H9 (cell line): ENCODE measurements around the gene MARCKS. TPM values are rescaled to one million over a fixed set of nuclear protein-coding genes. Genes with fewer than 3 reads are reported as not detected.

Source experiments
- DNase-seq: peaks from one replicate; pipeline ENCODE4 v3.0.0-alpha.2; 2017
- H2AFZ ChIP-seq: one replicate; pipeline ENCODE4 v1.6.1; 2013; ENCODE audit warnings: mild to moderate bottlenecking, low read length, control low read depth, moderate library complexity
- H2AK5ac ChIP-seq: 2 replicates; pipeline ENCODE4 v1.6.1; 2013; ENCODE audit warnings: low read length, control low read depth, mixed read lengths; ENCODE audit not compliant: insufficient read length
- H2BK120ac ChIP-seq: one replicate; pipeline ENCODE4 v1.6.1; 2013; ENCODE audit warnings: low read depth, mild to moderate bottlenecking, low read length, control low read depth, inconsistent platforms; ENCODE audit not compliant: poor library complexity, severe bottlenecking
- H2BK12ac ChIP-seq: 2 replicates; pipeline ENCODE4 v1.6.1; 2013; ENCODE audit warnings: low read length, control low read depth, mixed read lengths, low read depth; ENCODE audit not compliant: insufficient read length
- H2BK15ac ChIP-seq: 2 replicates; pipeline ENCODE4 v1.6.1; 2013; ENCODE audit warnings: low read depth, low read length, control low read depth
- H2BK20ac ChIP-seq: one replicate; pipeline ENCODE4 v1.6.1; 2013; ENCODE audit warnings: low read depth, mild to moderate bottlenecking, low read length, control low read depth, inconsistent platforms; ENCODE audit not compliant: poor library complexity, severe bottlenecking
- H2BK5ac ChIP-seq: 2 replicates; pipeline ENCODE4 v1.6.1; 2013; ENCODE audit warnings: low read length, control low read depth, mixed read lengths; ENCODE audit not compliant: insufficient read length
- H3K14ac ChIP-seq: 2 replicates; pipeline ENCODE4 v1.6.1; 2013; ENCODE audit warnings: low read length, control low read depth; ENCODE audit not compliant: insufficient read depth
- H3K18ac ChIP-seq: 2 replicates; pipeline ENCODE4 v1.6.1; 2013; ENCODE audit warnings: low read depth, mild to moderate bottlenecking, mixed read lengths, low read length, control low read depth; ENCODE audit not compliant: insufficient read length
- H3K23ac ChIP-seq: 2 replicates; pipeline ENCODE4 v1.6.1; 2013; ENCODE audit warnings: low read length, control low read depth, mixed read lengths, low read depth; ENCODE audit not compliant: insufficient read length
- H3K23me2 ChIP-seq: 2 replicates; pipeline ENCODE4 v1.6.1; 2013; ENCODE audit warnings: low read depth, mild to moderate bottlenecking, mixed read lengths, low read length, control low read depth; ENCODE audit not compliant: insufficient read length, poor library complexity, severe bottlenecking
- H3K27ac ChIP-seq: 2 replicates; pipeline ENCODE4 v1.5.1; 2013; ENCODE audit warnings: low read length, control low read depth, mixed read lengths, low read depth; ENCODE audit not compliant: insufficient read length
- H3K27me3 ChIP-seq: 2 replicates; pipeline ENCODE4 v1.6.1; 2013; ENCODE audit warnings: low read length, control low read depth, inconsistent platforms; ENCODE audit not compliant: insufficient read depth
- H3K4ac ChIP-seq: 2 replicates; pipeline ENCODE4 v1.6.1; 2013; ENCODE audit warnings: low read depth, mild to moderate bottlenecking, control low read depth, inconsistent platforms, low read length, moderate library complexity
- H3K4me1 ChIP-seq: 2 replicates; pipeline ENCODE4 v1.6.1; 2013; ENCODE audit warnings: low read length, control low read depth, inconsistent platforms; ENCODE audit not compliant: insufficient read depth
- H3K4me2 ChIP-seq: 2 replicates; pipeline ENCODE4 v1.6.1; 2013; ENCODE audit warnings: low read length, control low read depth, mixed read lengths; ENCODE audit not compliant: insufficient read length, insufficient read depth
- H3K56ac ChIP-seq: 2 replicates; pipeline ENCODE4 v1.6.1; 2013; ENCODE audit warnings: low read depth, mild to moderate bottlenecking, mixed read lengths, low read length, control low read depth; ENCODE audit not compliant: insufficient read length
- H3K79me1 ChIP-seq: 2 replicates; pipeline ENCODE4 v1.6.1; 2013; ENCODE audit warnings: low read depth, mild to moderate bottlenecking, moderate library complexity, low read length, control low read depth, inconsistent platforms; ENCODE audit not compliant: insufficient read depth, poor library complexity, severe bottlenecking
- H3K79me2 ChIP-seq: 2 replicates; pipeline ENCODE4 v1.6.1; 2013; ENCODE audit warnings: low read length, control low read depth, inconsistent platforms; ENCODE audit not compliant: insufficient read depth
- H3K9ac ChIP-seq: 2 replicates; pipeline ENCODE4 v1.6.1; 2013; ENCODE audit warnings: low read length, control low read depth, mixed read lengths; ENCODE audit not compliant: insufficient read length; ENCODE audit errors: extremely low read depth
- H3K9me3 ChIP-seq: one replicate; pipeline ENCODE4 v1.6.1; 2013; ENCODE audit warnings: low read depth, low read length, inconsistent platforms; ENCODE audit not compliant: control insufficient read depth
- H3T11ph ChIP-seq: one replicate; pipeline ENCODE4 v1.6.1; 2013; ENCODE audit warnings: mild to moderate bottlenecking, low read length, control low read depth, inconsistent platforms
- H4K20me1 ChIP-seq: one replicate; pipeline ENCODE4 v1.6.1; 2013; ENCODE audit not compliant: control insufficient read depth, insufficient read length, insufficient read depth
- H4K5ac ChIP-seq: 2 replicates; pipeline ENCODE4 v1.6.1; 2013; ENCODE audit warnings: low read depth, mild to moderate bottlenecking, mixed read lengths, low read length, control low read depth; ENCODE audit not compliant: insufficient read length
- H4K8ac ChIP-seq: replicated peaks from 2 replicates; pipeline ENCODE4 v1.6.1; 2013; ENCODE audit warnings: low read length, control low read depth, mixed read lengths, low read depth; ENCODE audit not compliant: insufficient read length
- H4K91ac ChIP-seq: 2 replicates; pipeline ENCODE4 v1.6.1; 2013; ENCODE audit warnings: low read depth, mild to moderate bottlenecking, moderate library complexity, mixed read lengths, low read length, control low read depth; ENCODE audit not compliant: insufficient read length
- H3K27ac Mint-ChIP-seq, 3 experiments: 2 replicates in 2 of 3; 3 replicates in 1 of 3; pipeline ENCODE4 v1.8.0; 2020 to 2021; ENCODE audit warnings: mixed read lengths in 3 of 3, mild to moderate bottlenecking in 1 of 3, moderate library complexity in 1 of 3
- H3K27me3 Mint-ChIP-seq: 2 replicates; pipeline ENCODE4 v1.8.0; 2021; ENCODE audit warnings: low read depth, mild to moderate bottlenecking, moderate library complexity, mixed read lengths
- H3K36me3 Mint-ChIP-seq, 3 experiments: 2 replicates in 2 of 3; 3 replicates in 1 of 3; pipeline ENCODE4 v1.8.0; 2020 to 2021; ENCODE audit warnings: low read depth in 3 of 3, mixed read lengths in 3 of 3; ENCODE audit not compliant: insufficient read depth in 1 of 3
- H3K4me1 Mint-ChIP-seq, 2 experiments: 2 replicates each; pipeline ENCODE4 v1.8.0; 2020; ENCODE audit warnings: mixed read lengths in 2 of 2
- H3K4me3 Mint-ChIP-seq, 2 experiments: 2 replicates in 1 of 2; 3 replicates in 1 of 2; pipeline ENCODE4 v1.8.0; 2020 to 2021; ENCODE audit warnings: mild to moderate bottlenecking in 2 of 2, mixed read lengths in 2 of 2, moderate library complexity in 1 of 2
- H3K9me3 Mint-ChIP-seq, 2 experiments: 2 replicates in 1 of 2; 3 replicates in 1 of 2; pipeline ENCODE4 v1.8.0; 2020; ENCODE audit warnings: mild to moderate bottlenecking in 2 of 2, mixed read lengths in 2 of 2, moderate library complexity in 1 of 2
- WGBS: extraction: QIAGEN DNeasy Blood & Tissue Kit; methylation state at CpG from one replicate; pipeline ENCODE4 v1.1.7; 2013; ENCODE audit warnings: missing lambda C conversion rate, low lambda C conversion rate, mixed read lengths; ENCODE audit not compliant: insufficient read length; ENCODE audit errors: extremely low coverage; 5-methylcytosine and 5-hydroxymethylcytosine counted together
- total RNA-seq: library from RNA; stranded (reverse); gene quantifications from 2 replicates; pipeline ENCODE4 v1.2.1, GENCODE V29; 2021
- TF ChIP-seq, protein P1 (sequence below): fragments of 200-600 bp; sonication (generic); conservative IDR thresholded peaks from 3 replicates; pipeline ENCODE4 v1.8.0; 2021; ENCODE audit warnings: antibody characterized with exemption, mild to moderate bottlenecking

Gene MARCKS
- total RNA-seq, 1 experiment from 2014 or later, result 164 TPM

- no peak for DNase-seq
- TF ChIP-seq, protein P1, sequence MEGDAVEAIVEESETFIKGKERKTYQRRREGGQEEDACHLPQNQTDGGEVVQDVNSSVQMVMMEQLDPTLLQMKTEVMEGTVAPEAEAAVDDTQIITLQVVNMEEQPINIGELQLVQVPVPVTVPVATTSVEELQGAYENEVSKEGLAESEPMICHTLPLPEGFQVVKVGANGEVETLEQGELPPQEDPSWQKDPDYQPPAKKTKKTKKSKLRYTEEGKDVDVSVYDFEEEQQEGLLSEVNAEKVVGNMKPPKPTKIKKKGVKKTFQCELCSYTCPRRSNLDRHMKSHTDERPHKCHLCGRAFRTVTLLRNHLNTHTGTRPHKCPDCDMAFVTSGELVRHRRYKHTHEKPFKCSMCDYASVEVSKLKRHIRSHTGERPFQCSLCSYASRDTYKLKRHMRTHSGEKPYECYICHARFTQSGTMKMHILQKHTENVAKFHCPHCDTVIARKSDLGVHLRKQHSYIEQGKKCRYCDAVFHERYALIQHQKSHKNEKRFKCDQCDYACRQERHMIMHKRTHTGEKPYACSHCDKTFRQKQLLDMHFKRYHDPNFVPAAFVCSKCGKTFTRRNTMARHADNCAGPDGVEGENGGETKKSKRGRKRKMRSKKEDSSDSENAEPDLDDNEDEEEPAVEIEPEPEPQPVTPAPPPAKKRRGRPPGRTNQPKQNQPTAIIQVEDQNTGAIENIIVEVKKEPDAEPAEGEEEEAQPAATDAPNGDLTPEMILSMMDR, result no peak
- no peak overlapping the region for H3K56ac ChIP-seq
Observed at GRCh38 chr6:113837170-113837569, 20.0 kb upstream of the MARCKS start.

More at GRCh38 chr6:113837170-113837569, 20.0 kb upstream of the MARCKS start:
- Mint-ChIP-seq H3K4me3 (no peak overlapping the region), H3K4me1 (peaks cover 0 to 6% of the 10 kb centered on the region in 2 experiments; a peak in 3 of 4 replicates), H3K27me3 (no peaks in the 10 kb centered on the region), H3K9me3 (no peaks in the 10 kb centered on the region), H3K36me3 (no peaks in the 10 kb centered on the region), H3K27ac (no peak overlapping the region)
- H3K18ac ChIP-seq, result no peak overlapping the region
- H4K5ac ChIP-seq, result no peak overlapping the region
- H3K23me2 ChIP-seq, result no peaks in the 10 kb centered on the region
- H2BK12ac ChIP-seq, result no peak overlapping the region
- H3K79me2 ChIP-seq, result no peaks in the 10 kb centered on the region
- no peak overlapping the region for H3K23ac ChIP-seq
- H3T11ph ChIP-seq, result no peak overlapping the region
- no peak overlapping the region for H3K27ac ChIP-seq
- no peak overlapping the region for H2AK5ac ChIP-seq
- H3K14ac ChIP-seq, result no peak overlapping the region
- no peaks in the 10 kb centered on the region for H3K4me1 ChIP-seq
- H3K27me3 ChIP-seq, result no peaks in the 10 kb centered on the region
- no peak overlapping the region for H2BK120ac ChIP-seq
- H2BK20ac ChIP-seq, result no peak overlapping the region
- H2BK15ac ChIP-seq, result no peak overlapping the region
- H4K8ac ChIP-seq, result no peak overlapping the region
- H3K9me3 ChIP-seq, result no peaks in the 10 kb centered on the region
- H3K79me1 ChIP-seq, result no peaks in the 10 kb centered on the region
- no peak overlapping the region for H2BK5ac ChIP-seq
- H2AFZ ChIP-seq, result no peak overlapping the region
- no peaks in the 10 kb centered on the region for H4K20me1 ChIP-seq
- no CpG with 5 or more reads among the region's 2 CpGs for WGBS
- no peak overlapping the region for H3K4ac ChIP-seq
- no peak overlapping the region for H4K91ac ChIP-seq
- H3K9ac ChIP-seq, result no peak overlapping the region
- no peak overlapping the region for H3K4me2 ChIP-seq
